Ascending aorta (tissue), 2 donors: ENCODE data around the gene PLA2G2E. TPM values are rescaled to one million over a fixed set of nuclear protein-coding genes. Genes with fewer than 3 reads are reported as not detected.

Source experiments
- DNase-seq, 2 donors: peaks; one replicate each; pipeline ENCODE4 v3.0.0-alpha.2; 2019; ENCODE audit warnings: low spot score in 2 of 2
- H3K27ac ChIP-seq, 2 donors: fragments of 200-600 bp; sonication (generic); one replicate each; pipeline ENCODE4 v1.5.1; 2016 to 2017; ENCODE audit warnings: mild to moderate bottlenecking in 1 of 2
- H3K27me3 ChIP-seq: fragments of 200-600 bp; sonication (generic); one replicate; pipeline ENCODE4 v1.5.1; 2017
- H3K36me3 ChIP-seq, 2 donors: fragments of 200-600 bp; sonication (generic); one replicate each; pipeline ENCODE4 v1.5.1; 2016
- H3K4me1 ChIP-seq, 2 donors: fragments of 200-600 bp; sonication (generic); one replicate each; pipeline ENCODE4 v1.5.1; 2016 to 2017; ENCODE audit warnings: mild to moderate bottlenecking in 1 of 2
- H3K4me3 ChIP-seq, 2 donors: fragments of 200-600 bp; sonication (generic); one replicate each; pipeline ENCODE4 v1.5.1; 2016 to 2017; ENCODE audit warnings: mild to moderate bottlenecking in 1 of 2
- H3K9me3 ChIP-seq, 2 donors: fragments of 200-600 bp; sonication (generic); one replicate each; pipeline ENCODE4 v1.5.1; 2016
- intact Hi-C: fragments of 100-400 bp; cut with DNase I; formaldehyde crosslinking; loops from one replicate; pipeline ENCODE4 v1.15.1; 2023
- total RNA-seq: library from RNA; depleted of rRNA; stranded (reverse); fragments of >200 nt; gene quantifications from one replicate; pipeline ENCODE4 v1.1.0, GENCODE V29; 2016
- TF ChIP-seq, protein P1 (sequence below), 3 experiments: fragments of 200-600 bp in 2 of 3; fragments of 450-650 bp in 1 of 3; sonication (generic) in 2 of 3; IDR thresholded peaks; one replicate each; pipeline ENCODE4 v1.5.1; 2016 to 2019; ENCODE audit warnings: antibody characterized with exemption in 3 of 3, mild to moderate bottlenecking in 1 of 3, moderate library complexity in 1 of 3

The PLA2G2E gene
- total RNA-seq, 1 donor from 2014 or later = not detected

DNA sequence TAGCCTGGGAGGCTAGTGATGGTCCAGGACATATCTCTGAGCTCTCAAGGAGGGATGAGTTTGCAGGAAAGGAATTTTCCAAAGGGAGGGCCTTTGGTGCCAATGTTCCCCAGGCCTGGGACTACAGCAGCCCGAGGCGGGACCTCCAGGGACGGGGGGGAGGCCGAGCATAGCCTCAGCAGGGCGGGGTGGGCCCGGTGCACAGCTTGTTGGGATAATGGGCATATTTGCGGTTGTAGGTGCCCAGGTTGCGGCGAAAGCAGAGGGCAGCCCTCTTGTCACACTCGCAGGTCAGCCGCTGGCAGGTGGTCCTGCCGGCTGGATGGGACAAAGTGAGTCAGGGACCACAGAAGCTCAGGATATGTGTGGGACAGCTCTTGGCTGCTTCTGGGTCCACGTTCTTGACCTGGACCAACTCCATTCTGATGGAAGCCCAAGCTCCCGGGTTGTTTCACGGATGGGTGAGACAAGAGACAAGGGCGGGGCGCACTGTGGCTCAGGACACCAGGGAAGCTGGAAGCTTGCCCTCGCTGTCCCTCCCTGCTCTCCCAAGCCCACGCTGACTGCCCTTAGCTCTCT lies 3.2 kb downstream of the PLA2G2E start:
- no peaks in the 10 kb centered on the region for H3K27me3 ChIP-seq
- intact Hi-C loops = no loop called here
- no peaks in the 10 kb centered on the region for H3K9me3 ChIP-seq
- TF ChIP-seq, protein P1, sequence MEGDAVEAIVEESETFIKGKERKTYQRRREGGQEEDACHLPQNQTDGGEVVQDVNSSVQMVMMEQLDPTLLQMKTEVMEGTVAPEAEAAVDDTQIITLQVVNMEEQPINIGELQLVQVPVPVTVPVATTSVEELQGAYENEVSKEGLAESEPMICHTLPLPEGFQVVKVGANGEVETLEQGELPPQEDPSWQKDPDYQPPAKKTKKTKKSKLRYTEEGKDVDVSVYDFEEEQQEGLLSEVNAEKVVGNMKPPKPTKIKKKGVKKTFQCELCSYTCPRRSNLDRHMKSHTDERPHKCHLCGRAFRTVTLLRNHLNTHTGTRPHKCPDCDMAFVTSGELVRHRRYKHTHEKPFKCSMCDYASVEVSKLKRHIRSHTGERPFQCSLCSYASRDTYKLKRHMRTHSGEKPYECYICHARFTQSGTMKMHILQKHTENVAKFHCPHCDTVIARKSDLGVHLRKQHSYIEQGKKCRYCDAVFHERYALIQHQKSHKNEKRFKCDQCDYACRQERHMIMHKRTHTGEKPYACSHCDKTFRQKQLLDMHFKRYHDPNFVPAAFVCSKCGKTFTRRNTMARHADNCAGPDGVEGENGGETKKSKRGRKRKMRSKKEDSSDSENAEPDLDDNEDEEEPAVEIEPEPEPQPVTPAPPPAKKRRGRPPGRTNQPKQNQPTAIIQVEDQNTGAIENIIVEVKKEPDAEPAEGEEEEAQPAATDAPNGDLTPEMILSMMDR (IDR thresholded peaks at IDR 0.05) = no peak
- DNase-seq = no peak
- no peak overlapping the region for H3K27ac ChIP-seq
- no peak overlapping the region for H3K4me3 ChIP-seq
- H3K36me3 ChIP-seq = no peaks in the 10 kb centered on the region
- H3K4me1 ChIP-seq = no peaks in the 10 kb centered on the region

DNA sequence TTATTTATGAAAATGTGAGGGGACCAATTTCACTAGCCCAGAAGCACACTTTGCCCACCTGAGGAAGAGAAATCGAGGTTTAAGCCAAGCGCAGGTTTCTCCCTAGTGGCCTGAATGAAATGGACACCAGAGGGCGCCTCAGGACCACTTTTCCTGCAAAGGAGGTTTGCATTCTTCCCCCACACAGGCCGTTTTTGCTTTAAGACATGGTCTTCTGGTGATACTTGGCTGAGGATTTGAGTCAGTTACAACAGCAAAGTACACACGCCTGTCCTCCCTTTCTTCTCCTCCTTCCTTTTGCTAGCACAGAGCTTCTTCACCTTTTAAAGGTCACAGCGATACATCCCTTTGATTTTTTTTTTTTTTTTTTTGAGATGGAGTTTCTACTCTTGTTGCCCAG lies 5.4 kb downstream of the PLA2G2E start:
- intact Hi-C loops = loop anchor here (1.0 kb wide), 2 partner anchors 234 to 576 kb away; no protein-coding TSS in a partner anchor
- H3K36me3 ChIP-seq = peaks cover 4 to 14% of the 10 kb centered on the region in 2 donors
- no peaks in the 10 kb centered on the region for H3K9me3 ChIP-seq
- H3K4me1 ChIP-seq = no peaks in the 10 kb centered on the region
- no peak overlapping the region for H3K4me3 ChIP-seq
- no peaks in the 10 kb centered on the region for H3K27me3 ChIP-seq
- no peak overlapping the region for H3K27ac ChIP-seq
- DNase-seq = peak in 1 of 2 donors; percentile 84
- TF ChIP-seq, protein P1 (IDR thresholded peaks at IDR 0.05) = peak; percentile 67 to 91 (median 77)

DNA sequence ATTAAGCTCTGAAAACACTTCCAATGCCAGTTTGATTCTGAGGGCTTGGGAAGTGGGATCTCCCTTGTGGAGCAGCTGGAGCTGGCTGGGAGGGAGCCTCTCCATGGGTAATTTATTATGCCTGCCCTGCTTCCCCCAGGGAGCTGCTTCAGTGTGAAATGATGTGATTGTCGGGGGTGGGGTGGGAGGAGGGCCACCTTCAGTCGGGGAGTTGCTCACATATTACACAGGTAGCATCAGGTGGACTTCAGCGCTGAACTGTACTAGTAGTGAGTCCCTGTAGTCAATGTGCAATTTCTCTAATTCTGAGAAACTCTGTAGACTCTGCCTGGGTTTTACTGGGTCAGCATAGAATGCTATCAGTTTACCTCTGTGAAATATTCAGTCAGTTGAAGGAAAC lies 12.8 kb downstream of the PLA2G2E start:
- Histone ChIP-seq H3K27ac (no peak overlapping the region), H3K27me3 (no peaks in the 10 kb centered on the region), H3K36me3 (peaks cover 54 to 84% of the 10 kb centered on the region in 2 donors), H3K4me1 (no peaks in the 10 kb centered on the region), H3K4me3 (no peak overlapping the region), H3K9me3 (no peaks in the 10 kb centered on the region)
- intact Hi-C loops = no loop called here
- TF ChIP-seq, protein P1 (IDR thresholded peaks at IDR 0.05) = no peak
- no peak for DNase-seq

DNA sequence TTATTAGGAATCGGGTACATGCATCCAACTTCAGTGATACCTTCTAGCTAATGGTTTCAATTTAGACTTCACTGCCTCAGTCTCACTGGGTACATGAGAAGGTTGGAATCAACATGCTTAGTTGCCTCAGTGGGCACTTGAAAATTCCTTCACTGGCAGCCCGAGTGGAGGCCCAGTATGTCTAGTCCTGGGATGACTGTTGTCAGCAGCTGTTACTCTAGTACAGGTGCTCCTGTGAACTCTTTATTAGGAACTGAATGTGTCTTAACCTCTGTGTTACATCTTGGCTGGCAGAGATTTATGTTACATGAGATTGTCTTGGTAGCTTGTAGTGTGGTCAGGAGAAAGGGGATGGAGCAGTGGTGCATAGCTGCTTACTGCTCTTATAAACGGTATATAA lies 13.4 kb downstream of the PLA2G2E start:
- no peak overlapping the region for H3K27ac ChIP-seq
- H3K27me3 ChIP-seq = no peaks in the 10 kb centered on the region
- TF ChIP-seq, protein P1 (IDR thresholded peaks at IDR 0.05) = no peak
- no peak overlapping the region for H3K4me3 ChIP-seq
- no peak for DNase-seq
- no peaks in the 10 kb centered on the region for H3K4me1 ChIP-seq
- intact Hi-C loops = no loop called here
- no peaks in the 10 kb centered on the region for H3K9me3 ChIP-seq
- peaks cover 58 to 89% of the 10 kb centered on the region in 2 donors for H3K36me3 ChIP-seq

DNA sequence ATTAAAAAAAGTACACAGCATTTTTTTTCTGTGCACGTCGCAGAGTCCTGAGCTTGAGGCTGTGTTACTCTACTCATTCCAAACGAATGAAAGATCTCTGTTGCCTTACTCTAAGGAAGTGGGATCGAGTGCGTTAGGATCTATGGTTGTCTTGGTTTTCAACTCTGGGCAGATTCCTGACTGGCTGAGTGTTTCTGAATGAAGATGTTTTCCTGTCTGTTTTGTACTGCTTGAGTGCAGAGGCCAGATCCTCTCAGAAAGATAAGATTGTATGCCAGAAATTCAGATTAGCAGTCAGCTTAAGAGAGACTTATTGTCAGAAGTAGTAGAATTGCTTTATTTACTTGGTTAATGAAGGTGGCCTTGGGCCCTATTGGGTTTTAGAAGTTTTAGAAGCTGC lies 14.0 kb downstream of the PLA2G2E start:
- intact Hi-C loops = no loop called here
- TF ChIP-seq, protein P1 (IDR thresholded peaks at IDR 0.05) = no peak
- no peaks in the 10 kb centered on the region for H3K27me3 ChIP-seq
- no peak overlapping the region for H3K27ac ChIP-seq
- peaks cover 62 to 95% of the 10 kb centered on the region in 2 donors for H3K36me3 ChIP-seq
- no peak for DNase-seq
- no peaks in the 10 kb centered on the region for H3K4me1 ChIP-seq
- no peak overlapping the region for H3K4me3 ChIP-seq
- H3K9me3 ChIP-seq = no peaks in the 10 kb centered on the region

DNA sequence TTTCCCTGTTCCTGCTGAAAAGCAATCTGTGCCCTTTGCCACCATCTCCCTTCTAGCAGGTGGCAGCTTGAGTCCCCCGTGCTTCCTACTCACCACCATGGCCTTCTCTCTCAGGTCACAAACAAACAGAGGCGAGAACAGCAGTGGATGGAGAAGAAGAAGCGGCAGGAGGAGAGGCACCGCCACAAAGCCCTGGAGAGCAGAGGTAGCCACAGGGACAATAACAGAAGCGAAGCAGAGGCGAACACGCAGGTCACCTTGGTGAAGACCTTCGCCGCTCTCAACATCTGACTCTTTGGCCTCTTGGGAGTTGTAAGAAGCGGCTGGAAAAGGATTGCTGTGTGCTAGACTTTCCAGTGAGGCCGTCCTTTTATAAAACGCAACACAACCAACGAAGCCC lies 16.0 kb downstream of the PLA2G2E start:
- Histone ChIP-seq H3K9me3 (no peaks in the 10 kb centered on the region), H3K4me1 (no peaks in the 10 kb centered on the region), H3K4me3 (no peak overlapping the region), H3K36me3 (peaks cover 57 to 89% of the 10 kb centered on the region in 2 donors), H3K27ac (no peak overlapping the region), H3K27me3 (no peaks in the 10 kb centered on the region)
- TF ChIP-seq, protein P1 (IDR thresholded peaks at IDR 0.05) = no peak
- DNase-seq = no peak
- intact Hi-C loops = no loop called here
